Left ventricle myocardium superior (tissue), 1 donor: Measurements from ENCODE around the gene TMEM150B. TPM values are rescaled to one million over a fixed set of nuclear protein-coding genes. Genes with fewer than 3 reads are reported as not detected.

Experiments
- ATAC-seq: fragments of 200-7000 bp; cut with Tn5 transposase; one replicate; pipeline ENCODE4 v1.9.1; 2020; ENCODE audit warnings: mild to moderate bottlenecking, moderate library complexity
- DNase-seq: peaks from one replicate; pipeline ENCODE4 v3.0.0-alpha.2; 2020
- intact Hi-C: fragments of 100-400 bp; cut with micrococcal nuclease; formaldehyde crosslinking; loops from one replicate; pipeline ENCODE4 v1.11.0; 2022
- total RNA-seq: library from RNA; stranded (reverse); fragmentation: NEBNext Ultra II Directional; extraction: Animal tissue kit (Norgen Biotek cat#: 25700); gene quantifications from one replicate; pipeline ENCODE4 v1.2.1, GENCODE V29; 2021
- donor health status: DM: no; HTN: yes; CAD: no; lungs with severe emphysema.

The TMEM150B gene
- total RNA-seq, 1 donor from 2014 or later: 1.2 TPM

DNA sequence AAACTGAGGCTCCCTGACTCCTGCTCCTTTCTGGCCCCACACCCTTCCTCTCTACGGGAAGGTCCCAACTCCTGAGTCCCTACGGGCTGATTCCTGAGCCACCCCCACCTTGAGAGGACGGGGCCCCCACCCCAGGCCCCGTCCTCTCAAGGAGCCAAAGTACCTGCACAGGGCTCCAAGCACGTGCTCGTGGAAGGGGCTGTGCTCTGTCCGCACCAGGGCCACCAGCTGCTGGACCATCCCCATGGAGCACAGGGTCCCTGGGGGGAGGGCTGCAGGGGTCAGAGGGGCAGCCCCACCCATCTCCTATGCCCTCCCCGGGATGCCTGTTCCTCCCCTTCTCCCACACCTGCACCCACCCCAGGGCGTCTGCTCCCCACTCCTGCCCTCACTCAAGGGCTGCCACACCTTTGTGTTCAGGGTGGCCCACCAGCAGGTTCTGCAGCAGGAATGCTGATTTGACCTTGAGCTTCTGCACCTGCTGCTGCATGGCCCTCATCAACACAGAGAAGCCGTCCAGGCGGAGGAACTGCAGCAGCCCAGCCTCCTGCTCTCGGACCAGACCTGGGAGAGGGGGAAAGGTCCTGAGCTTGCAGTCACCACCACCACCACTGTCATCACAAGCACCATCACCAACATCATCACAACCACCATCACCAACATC, 59.3 kb downstream of the TMEM150B start:
- intact Hi-C loops: no loop called here
- DNase-seq (no peak), ATAC-seq (no peak)

DNA sequence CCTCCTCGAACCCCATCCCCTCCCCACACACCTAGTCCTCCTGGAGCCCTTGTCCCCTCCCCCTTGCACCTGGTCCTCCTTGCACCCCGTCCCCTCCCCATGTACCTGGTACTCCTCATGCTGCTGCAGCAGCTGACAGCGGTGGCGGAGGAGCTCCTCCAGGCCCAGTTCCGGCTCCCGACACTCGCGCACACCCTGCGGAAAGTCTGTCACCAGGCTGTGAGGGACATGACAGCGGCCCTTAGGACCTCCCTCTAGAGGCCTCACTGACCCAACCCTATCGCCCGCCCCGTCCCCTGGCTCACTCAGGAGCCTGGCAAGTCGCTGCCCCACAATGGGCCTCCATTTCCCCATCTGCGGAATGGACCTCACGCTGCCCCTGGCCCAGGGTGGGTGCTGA, 60.0 kb downstream of the TMEM150B start:
- DNase-seq: no peak
- intact Hi-C loops: no loop called here
- ATAC-seq: no peak

DNA sequence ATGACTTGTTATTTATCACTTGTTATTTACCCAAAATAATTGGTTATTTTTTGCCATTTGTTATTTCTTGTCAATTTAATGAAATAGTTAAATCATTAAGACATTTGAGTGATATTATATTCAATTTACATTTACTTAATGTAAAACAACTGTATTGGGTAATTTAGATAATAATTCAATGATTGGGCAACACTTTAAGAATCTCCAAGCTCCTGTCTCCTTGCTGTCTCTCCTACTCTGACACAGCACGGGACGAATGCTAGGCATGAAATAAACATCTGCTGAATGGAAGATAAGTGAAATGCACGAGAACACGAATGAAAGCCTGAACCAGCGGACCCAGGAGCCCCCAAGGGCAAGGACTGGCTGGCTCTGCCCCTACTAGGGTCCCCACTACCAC, 60.6 kb downstream of the TMEM150B start:
- intact Hi-C loops: no loop called here
- ATAC-seq (no peak), DNase-seq (no peak)

Other genes with a start within 250 kb of the TMEM150B start
- gene EPS8L1, start 249.5 kb downstream of the TMEM150B start, total RNA-seq: 2.7 TPM
- 141 TPM for gene PPP1R12C, start 207.7 kb downstream of the TMEM150B start, total RNA-seq
- 50.2 TPM for gene TNNT1, start 176.1 kb downstream of the TMEM150B start, total RNA-seq
- gene TNNI3, start 167.6 kb downstream of the TMEM150B start, total RNA-seq: 5,071 TPM
- gene DNAAF3, start 158.7 kb downstream of the TMEM150B start, total RNA-seq: 0.87 TPM
- not detected for gene SYT5, start 145.1 kb downstream of the TMEM150B start, total RNA-seq
- gene PTPRH, start 115.8 kb downstream of the TMEM150B start, total RNA-seq: 0.47 TPM
- 1.9 TPM for gene TMEM86B, start 96.6 kb downstream of the TMEM150B start, total RNA-seq
- gene PPP6R1, start 66.3 kb downstream of the TMEM150B start, total RNA-seq: 39.2 TPM
- 28.6 TPM for gene HSPBP1, start 45.2 kb downstream of the TMEM150B start, total RNA-seq
- gene BRSK1, start 41.3 kb downstream of the TMEM150B start, total RNA-seq: 1.9 TPM
- 7.2 TPM for gene KMT5C, start 14.5 kb upstream of the TMEM150B start, total RNA-seq
- gene COX6B2, start 29.4 kb upstream of the TMEM150B start, total RNA-seq: not detected
- gene GARIN5B, start 37.9 kb upstream of the TMEM150B start, total RNA-seq: not detected
- not detected for gene IL11, start 45.1 kb upstream of the TMEM150B start, total RNA-seq
- not detected for gene TMEM190, start 51.5 kb upstream of the TMEM150B start, total RNA-seq
- 0.25 TPM for gene TMEM238, start 59.0 kb upstream of the TMEM150B start, total RNA-seq
- 557 TPM for gene RPL28, start 60.6 kb upstream of the TMEM150B start, total RNA-seq
- 24.5 TPM for gene UBE2S, start 82.4 kb upstream of the TMEM150B start, total RNA-seq
- not detected for gene SHISA7, start 118.0 kb upstream of the TMEM150B start, total RNA-seq
- gene ISOC2, start 136.3 kb upstream of the TMEM150B start, total RNA-seq: 58.5 TPM
- not detected for gene C19orf85, start 139.4 kb upstream of the TMEM150B start, total RNA-seq
- gene ZNF628, start 151.3 kb upstream of the TMEM150B start, total RNA-seq: 6.4 TPM
- gene NAT14, start 159.8 kb upstream of the TMEM150B start, total RNA-seq: 6.0 TPM
- gene SSC5D, start 163.1 kb upstream of the TMEM150B start, total RNA-seq: 2.7 TPM
- 15.2 TPM for gene SBK2, start 211.8 kb upstream of the TMEM150B start, total RNA-seq
- gene SBK3, start 220.2 kb upstream of the TMEM150B start, total RNA-seq: 16.6 TPM